A673 (cell line): ENCODE results near the gene SLC25A45. TPM values are rescaled to one million over a fixed set of nuclear protein-coding genes. Genes with fewer than 3 reads are reported as not detected.

Experiments
- BruUV-seq: library from RNA; stranded (reverse); fragments of 400-500 nt; replicated peaks from 2 replicates; lab custom pipeline; 2021; lab: Mats Ljungman, UMichigan
- CTCF ChIA-PET: fragments of 300-600 bp; sonication (Branson Sonifier 250); formaldehyde crosslinking; loops from one replicate; lab custom pipeline; 2022; ENCODE audit warnings: antibody characterized with exemption; lab: Charles Lee
- POLR2A ChIA-PET: fragments of 300-600 bp; sonication (Branson Sonifier 250); formaldehyde crosslinking; loops from one replicate; lab custom pipeline; 2022; ENCODE audit warnings: antibody characterized with exemption; ENCODE audit not compliant: low non-redundant PET; lab: Charles Lee
- DNase-seq: peaks from one replicate; pipeline ENCODE4 v3.0.0-alpha.2; 2015; ENCODE audit warnings: low spot score
- H3K27ac ChIP-seq: fragments of 200-600 bp; sonication (generic); 2 replicates; pipeline ENCODE4 v1.5.1; 2016; ENCODE audit warnings: mixed run types, low read depth, mild to moderate bottlenecking, mixed read lengths, antibody characterized with exemption, low read length; ENCODE audit not compliant: poor library complexity, severe bottlenecking
- H3K27me3 ChIP-seq: fragments of 200-600 bp; sonication (generic); replicated peaks from 2 replicates; pipeline ENCODE4 v1.6.1; 2017; ENCODE audit warnings: mixed run types, low read depth, mild to moderate bottlenecking, mixed read lengths, antibody characterized with exemption, low read length; ENCODE audit not compliant: insufficient read depth, poor library complexity
- H3K36me3 ChIP-seq: fragments of 200-600 bp; sonication (generic); 2 replicates; pipeline ENCODE4 v1.6.1; 2016; ENCODE audit warnings: mixed run types, mild to moderate bottlenecking, mixed read lengths, antibody characterized with exemption, low read length; ENCODE audit not compliant: insufficient read depth, poor library complexity, severe bottlenecking
- H3K4me1 ChIP-seq: fragments of 200-600 bp; sonication (generic); 2 replicates; pipeline ENCODE4 v1.6.1; 2017; ENCODE audit warnings: mixed run types, mild to moderate bottlenecking, mixed read lengths, antibody characterized with exemption, low read length; ENCODE audit not compliant: insufficient read depth, poor library complexity, severe bottlenecking
- H3K4me3 ChIP-seq: fragments of 200-600 bp; sonication (generic); 2 replicates; pipeline ENCODE4 v1.5.1; 2016; ENCODE audit warnings: low read depth, mixed run types, mild to moderate bottlenecking, mixed read lengths, low read length; ENCODE audit not compliant: poor library complexity, severe bottlenecking
- H3K9me3 ChIP-seq: fragments of 200-600 bp; sonication (generic); 2 replicates; pipeline ENCODE4 v1.6.1; 2016; ENCODE audit warnings: mixed run types, low read depth, mild to moderate bottlenecking, mixed read lengths, antibody characterized with exemption, low read length; ENCODE audit not compliant: poor library complexity, severe bottlenecking
- EZH2 ChIP-seq: fragments of 200-600 bp; sonication (generic); IDR thresholded peaks from 2 replicates; pipeline ENCODE4 v1.6.1; 2017; ENCODE audit warnings: borderline replicate concordance, low read depth, mild to moderate bottlenecking, mixed read lengths, antibody characterized with exemption, low read length; ENCODE audit not compliant: poor library complexity, severe bottlenecking
- intact Hi-C: fragments of 100-400 bp; cut with micrococcal nuclease; formaldehyde crosslinking; loops from one replicate; pipeline ENCODE4 v1.10.0; 2022; ENCODE audit not compliant: unreplicated experiment
- total RNA-seq: library from RNA; stranded (reverse); gene quantifications from 2 replicates; pipeline ENCODE4 v1.2.3, GENCODE V29; 2021
- TF ChIP-seq, protein P1 (sequence below): fragments of 300-800, 200-600 bp; sonication (generic); conservative IDR thresholded peaks from 2 replicates; pipeline ENCODE4 v1.5.1; 2017; ENCODE audit warnings: low read depth, mild to moderate bottlenecking, antibody characterized with exemption, low read length, moderate library complexity, mixed read lengths

The SLC25A45 gene
- total RNA-seq, 1 experiment from 2014 or later: 5.3 TPM

DNA sequence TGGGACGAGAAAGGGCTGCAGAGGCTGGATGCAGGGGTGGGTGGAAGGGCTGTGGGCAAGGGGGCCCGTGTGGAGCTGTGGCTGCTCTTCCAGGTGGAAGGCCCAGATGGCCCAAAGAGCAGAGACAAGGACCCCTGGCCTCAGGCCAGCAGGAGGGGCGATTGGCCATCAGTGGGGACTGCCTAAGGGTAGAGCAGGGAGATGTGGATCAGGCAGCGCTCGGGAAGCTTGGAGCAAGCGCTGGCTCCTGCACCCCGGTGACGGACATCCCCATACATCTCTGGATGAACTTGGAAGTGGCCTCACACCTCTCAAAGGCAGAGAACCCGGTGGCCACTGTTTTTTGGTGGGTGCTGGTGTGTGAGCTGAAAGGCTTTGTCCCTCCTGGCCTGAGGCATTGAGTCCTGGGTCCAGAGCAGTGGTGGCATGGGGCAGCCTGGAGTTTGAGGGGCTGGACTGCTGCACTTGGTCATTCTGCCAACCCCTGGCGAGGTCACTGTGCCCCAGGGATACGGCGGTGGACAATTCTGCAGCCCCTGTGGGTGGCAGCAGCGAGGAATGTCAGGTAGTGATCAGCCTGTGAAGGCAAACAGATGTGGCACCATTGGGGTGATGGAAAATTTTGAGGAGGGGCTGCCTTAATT is 9.9 kb upstream of the SLC25A45 start:
- no peak overlapping the region for H3K4me3 ChIP-seq
- peak overlapping the region; percentile 89 for H3K27ac ChIP-seq
- no TSS peak for BruUV-seq
- CTCF ChIA-PET: interaction anchor here (1.2 kb wide), 1 partner anchor 24 kb away, joined by 3 read pairs; no protein-coding TSS in a partner anchor
- no peak for DNase-seq
- no peak for TF ChIP-seq EZH2
- TF ChIP-seq, protein P1, sequence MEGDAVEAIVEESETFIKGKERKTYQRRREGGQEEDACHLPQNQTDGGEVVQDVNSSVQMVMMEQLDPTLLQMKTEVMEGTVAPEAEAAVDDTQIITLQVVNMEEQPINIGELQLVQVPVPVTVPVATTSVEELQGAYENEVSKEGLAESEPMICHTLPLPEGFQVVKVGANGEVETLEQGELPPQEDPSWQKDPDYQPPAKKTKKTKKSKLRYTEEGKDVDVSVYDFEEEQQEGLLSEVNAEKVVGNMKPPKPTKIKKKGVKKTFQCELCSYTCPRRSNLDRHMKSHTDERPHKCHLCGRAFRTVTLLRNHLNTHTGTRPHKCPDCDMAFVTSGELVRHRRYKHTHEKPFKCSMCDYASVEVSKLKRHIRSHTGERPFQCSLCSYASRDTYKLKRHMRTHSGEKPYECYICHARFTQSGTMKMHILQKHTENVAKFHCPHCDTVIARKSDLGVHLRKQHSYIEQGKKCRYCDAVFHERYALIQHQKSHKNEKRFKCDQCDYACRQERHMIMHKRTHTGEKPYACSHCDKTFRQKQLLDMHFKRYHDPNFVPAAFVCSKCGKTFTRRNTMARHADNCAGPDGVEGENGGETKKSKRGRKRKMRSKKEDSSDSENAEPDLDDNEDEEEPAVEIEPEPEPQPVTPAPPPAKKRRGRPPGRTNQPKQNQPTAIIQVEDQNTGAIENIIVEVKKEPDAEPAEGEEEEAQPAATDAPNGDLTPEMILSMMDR: no peak
- POLR2A ChIA-PET: no interaction called here
- intact Hi-C loops: no loop called here
- no peaks in the 10 kb centered on the region for H3K27me3 ChIP-seq
- H3K4me1 ChIP-seq: peaks cover 36% of the 10 kb centered on the region
- peaks cover 27% of the 10 kb centered on the region for H3K36me3 ChIP-seq
- H3K9me3 ChIP-seq: no peaks in the 10 kb centered on the region

DNA sequence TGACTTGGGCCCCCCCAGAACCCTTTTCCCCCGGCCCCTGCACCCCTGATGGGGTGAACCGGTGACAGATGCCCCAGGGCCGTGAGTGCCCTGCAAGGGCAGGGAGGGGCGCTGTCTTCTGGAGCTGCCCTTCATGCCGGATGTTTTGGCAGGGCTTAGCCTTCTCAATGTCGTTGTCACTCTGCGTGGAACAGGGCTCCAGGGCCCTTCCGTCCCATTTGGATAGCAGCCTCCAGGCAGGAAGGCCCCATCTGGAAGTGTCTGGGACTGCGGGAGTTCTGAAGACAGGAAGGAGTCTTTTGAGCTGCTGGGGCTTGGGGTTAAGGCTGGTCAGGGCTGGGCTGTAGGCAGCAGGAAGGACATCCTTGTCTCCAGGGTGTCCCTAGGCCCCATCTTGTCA is 8.6 kb upstream of the SLC25A45 start:
- peak; percentile 69 for DNase-seq
- no TSS peak for BruUV-seq
- Histone ChIP-seq H3K27ac (peak overlapping the region; percentile 89), H3K4me3 (peak overlapping the region; percentile 35), H3K36me3 (peaks cover 21% of the 10 kb centered on the region), H3K27me3 (no peaks in the 10 kb centered on the region), H3K9me3 (no peaks in the 10 kb centered on the region), H3K4me1 (peaks cover 40% of the 10 kb centered on the region)
- POLR2A ChIA-PET: interaction anchor here (0.5 to 0.6 kb wide), 3 partner anchors 32 to 147 kb away, joined by 3 to 16 read pairs (median 4); no protein-coding TSS in a partner anchor
- intact Hi-C loops: no loop called here
- CTCF ChIA-PET: interaction anchor here (0.6 to 1.4 kb wide), 3 partner anchors 25 to 100 kb away, joined by 4 to 6 read pairs (median 4); no protein-coding TSS in a partner anchor
- TF ChIP-seq, protein P1: no peak
- TF ChIP-seq EZH2: no peak

DNA sequence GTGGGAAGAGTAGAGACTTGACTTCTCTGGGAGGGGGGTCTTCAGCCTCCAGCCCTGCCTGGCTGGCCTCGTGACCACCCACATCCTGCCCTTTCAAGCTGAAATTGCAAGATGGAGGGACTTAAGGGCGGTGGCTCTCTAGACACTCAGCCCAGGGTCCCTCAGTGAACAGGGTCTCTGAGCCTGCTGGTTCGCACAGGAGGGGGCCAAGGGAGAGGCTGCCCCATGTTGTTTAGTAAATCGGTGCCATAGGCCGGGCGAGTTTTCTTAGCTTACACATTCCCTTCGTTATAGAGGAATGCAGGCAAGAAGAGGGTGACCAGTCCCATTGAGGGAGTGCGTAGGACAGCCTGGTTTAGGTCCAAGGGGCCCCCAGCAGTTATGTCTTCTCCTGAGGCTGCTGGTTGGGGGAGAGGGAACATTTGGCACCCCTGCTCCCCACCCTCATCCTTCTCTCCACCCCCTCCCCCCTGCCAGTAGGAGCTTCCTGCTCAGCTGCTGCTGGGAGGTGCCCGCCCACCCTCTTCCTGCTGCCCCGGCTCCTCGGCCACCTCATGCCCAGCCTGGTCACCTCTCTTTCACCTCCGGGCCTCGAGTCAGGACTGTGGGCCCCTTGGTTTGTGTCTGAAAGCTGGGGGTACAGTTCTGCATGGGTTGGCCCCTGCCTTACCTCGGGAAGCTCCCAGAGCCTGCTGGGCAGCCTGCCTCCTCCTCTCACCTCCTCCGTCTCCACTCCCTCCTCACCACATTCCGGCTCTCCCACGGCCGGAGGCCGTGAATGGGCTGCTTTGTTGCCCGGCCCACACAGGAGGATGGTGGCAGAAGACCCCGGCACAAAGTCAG is 7.9 kb upstream of the SLC25A45 start:
- Histone ChIP-seq H3K4me3 (peak overlapping the region; percentile 35), H3K36me3 (peaks cover 18% of the 10 kb centered on the region), H3K27me3 (no peaks in the 10 kb centered on the region), H3K9me3 (no peaks in the 10 kb centered on the region), H3K4me1 (peaks cover 41% of the 10 kb centered on the region), H3K27ac (peak overlapping the region; percentile 89)
- intact Hi-C loops: no loop called here
- TF ChIP-seq EZH2: no peak
- TF ChIP-seq, protein P1: no peak
- BruUV-seq: no TSS peak
- peak; percentile 64 for DNase-seq
- POLR2A ChIA-PET: interaction anchor here (0.5 to 0.6 kb wide), 2 partner anchors 33 to 148 kb away, joined by 3 to 16 read pairs; no protein-coding TSS in a partner anchor
- CTCF ChIA-PET: interaction anchor here (0.6 to 1.4 kb wide), 3 partner anchors 26 to 100 kb away, joined by 4 to 6 read pairs (median 4); no protein-coding TSS in a partner anchor
